Spinal cord (tissue), 10 donors: ENCODE measurements around the gene TTC22. TPM values are rescaled to one million over a fixed set of nuclear protein-coding genes. Genes with fewer than 3 reads are reported as not detected.

Experiments used
- DNase-seq, 6 donors: peaks; one replicate each; pipeline versions ENCODE4 v3.0.0 to v3.0.0-alpha.2; 2013 to 2015; ENCODE audit warnings: low spot score in 6 of 6, low read depth in 4 of 6
- H3K27ac ChIP-seq: one replicate; pipeline ENCODE4 v1.5.1; 2013; ENCODE audit warnings: low read depth, low read length, control low read depth
- H3K27me3 ChIP-seq: one replicate; pipeline ENCODE4 v1.6.1; 2013; ENCODE audit warnings: low read length; ENCODE audit not compliant: control insufficient read depth, insufficient read depth
- H3K36me3 ChIP-seq: one replicate; pipeline ENCODE4 v1.6.1; 2013; ENCODE audit warnings: low read length; ENCODE audit not compliant: control insufficient read depth, insufficient read depth
- H3K4me1 ChIP-seq: one replicate; pipeline ENCODE4 v1.6.1; 2013; ENCODE audit warnings: low read length; ENCODE audit not compliant: control insufficient read depth, insufficient read depth
- H3K4me3 ChIP-seq: one replicate; pipeline ENCODE4 v1.5.1; 2013; ENCODE audit warnings: low read depth, low read length, control low read depth
- H3K9me3 ChIP-seq: one replicate; pipeline ENCODE4 v1.6.1; 2013; ENCODE audit warnings: low read length; ENCODE audit not compliant: control insufficient read depth, insufficient read depth
- WGBS: methylation state at CpG from one replicate; pipeline ENCODE4 v1.1.5; 2013; ENCODE audit warnings: missing lambda C conversion rate; ENCODE audit not compliant: insufficient coverage; 5-methylcytosine and 5-hydroxymethylcytosine counted together
- polyA plus RNA-seq, 2 donors: library from polyadenylated mRNA; unstranded; fragments of 120-200 nt; gene quantifications; one replicate each; pipeline ENCODE4 v1.2.1, GENCODE V29; 2013; ENCODE audit not compliant: insufficient read length in 2 of 2
- total RNA-seq, 2 donors: library from RNA; depleted of rRNA in 1 of 2; stranded (reverse); fragments of 120-200 nt in 1 of 2; fragments of >200 nt in 1 of 2; gene quantifications; one replicate each; pipeline versions ENCODE4 v1.2.3 to v1.2.4, GENCODE V29; 2013 to 2014
- donor health status: healthy.

The TTC22 gene
- total and polyA plus RNA-seq, 4 donors = 0.59 to 2.0 (median 1.3) TPM

DNA sequence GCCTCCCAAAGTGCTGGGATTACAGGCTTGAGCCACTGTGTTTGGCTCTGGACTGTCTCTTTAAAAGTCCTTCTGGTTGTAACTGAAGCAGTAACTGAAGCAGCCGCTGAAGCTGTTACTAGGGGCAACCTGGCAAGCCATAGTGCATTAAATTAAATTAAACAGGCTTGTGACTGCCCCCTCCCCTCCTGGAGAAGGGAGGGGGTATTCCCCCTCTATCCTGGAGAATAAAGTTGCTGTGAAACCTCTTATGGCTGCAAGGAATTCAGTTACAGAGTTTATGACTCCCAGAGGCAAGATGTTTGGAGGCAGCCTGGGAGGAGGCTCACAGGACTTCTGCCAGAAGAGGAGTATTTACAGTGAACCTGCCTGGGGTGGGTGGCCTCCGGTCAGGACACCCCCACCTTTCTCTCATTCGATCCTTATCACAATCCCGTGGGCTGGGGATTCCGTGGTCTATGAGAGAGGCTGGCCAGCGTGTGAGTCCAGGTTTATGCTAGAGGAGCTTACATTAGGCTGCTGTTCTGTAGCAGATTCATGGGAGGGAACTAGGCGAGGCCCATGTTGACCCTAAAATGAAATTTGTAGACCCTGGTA, 8.3 kb downstream of the TTC22 start:
- Histone ChIP-seq H3K4me3 (no peak overlapping the region), H3K36me3 (no peaks in the 10 kb centered on the region), H3K27ac (peak overlapping the region; percentile 22), H3K9me3 (peaks cover 2% of the 10 kb centered on the region), H3K4me1 (peaks cover 36% of the 10 kb centered on the region), H3K27me3 (no peaks in the 10 kb centered on the region)
- DNase-seq = peak; percentile 53 to 97 (median 80)
- WGBS = 27% methylated on average over 3 of the region's 7 CpGs

DNA sequence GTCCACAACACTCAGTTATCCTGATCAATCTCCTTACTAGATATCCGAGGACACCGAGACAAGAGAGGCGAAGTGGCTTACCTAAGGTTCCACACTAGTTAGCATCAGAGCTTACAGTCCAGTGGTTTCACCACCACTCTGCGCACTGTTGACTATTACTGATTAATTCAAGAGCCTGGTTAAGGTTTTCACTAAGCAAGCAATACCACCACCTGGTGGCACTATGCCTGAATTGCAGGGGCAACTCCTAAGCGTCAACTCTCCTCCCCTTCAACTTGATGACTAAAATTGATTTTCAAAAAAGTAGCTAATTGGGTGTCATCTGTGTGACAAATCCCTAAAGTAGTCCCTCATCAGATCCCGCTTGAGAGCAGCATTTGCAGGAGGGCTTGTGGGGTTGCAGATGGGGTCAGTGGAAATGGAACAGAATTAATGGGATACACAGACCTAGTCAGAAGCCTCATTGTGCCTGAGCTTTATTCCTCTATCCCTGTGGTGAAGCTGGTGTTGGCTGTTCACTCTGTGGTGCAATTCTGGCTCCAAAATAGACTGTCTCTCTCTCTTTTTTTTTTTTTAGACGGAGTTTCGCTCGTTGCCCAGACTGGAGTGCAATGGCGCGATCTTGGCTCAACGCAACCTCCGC, 9.1 kb downstream of the TTC22 start:
- WGBS = 84% methylated on average over 7 of the region's 13 CpGs
- DNase-seq = peak in 1 of 6 donors; percentile 50

GRCh38 chr1:54788459-54788858, 12.7 kb downstream of the TTC22 start:
- no peaks in the 10 kb centered on the region for H3K36me3 ChIP-seq
- no peak overlapping the region for H3K4me3 ChIP-seq
- no peak overlapping the region for H3K27ac ChIP-seq
- peaks cover 30% of the 10 kb centered on the region for H3K4me1 ChIP-seq
- no CpG with 5 or more reads among the region's 5 CpGs for WGBS
- peak in 1 of 6 donors; percentile 75 for DNase-seq
- peaks cover 2% of the 10 kb centered on the region for H3K9me3 ChIP-seq
- H3K27me3 ChIP-seq = no peaks in the 10 kb centered on the region

More for the DNA sequence above, 9.1 kb downstream of the TTC22 start:
- H3K4me1 ChIP-seq = peaks cover 39% of the 10 kb centered on the region
- H3K27me3 ChIP-seq = no peaks in the 10 kb centered on the region
- H3K9me3 ChIP-seq = peaks cover 2% of the 10 kb centered on the region
- no peak overlapping the region for H3K27ac ChIP-seq
- no peaks in the 10 kb centered on the region for H3K36me3 ChIP-seq
- H3K4me3 ChIP-seq = no peak overlapping the region

- no peak for DNase-seq
- Histone ChIP-seq H3K27me3 (no peaks in the 10 kb centered on the region), H3K4me3 (no peak overlapping the region), H3K4me1 (peaks cover 23% of the 10 kb centered on the region), H3K9me3 (peaks cover 2% of the 10 kb centered on the region), H3K27ac (no peak overlapping the region), H3K36me3 (no peaks in the 10 kb centered on the region)
- 72% methylated on average over 8 of the region's 11 CpGs for WGBS
These were observed 13.5 kb downstream of the TTC22 start for GRCh38 chr1:54787604-54788003.

DNA sequence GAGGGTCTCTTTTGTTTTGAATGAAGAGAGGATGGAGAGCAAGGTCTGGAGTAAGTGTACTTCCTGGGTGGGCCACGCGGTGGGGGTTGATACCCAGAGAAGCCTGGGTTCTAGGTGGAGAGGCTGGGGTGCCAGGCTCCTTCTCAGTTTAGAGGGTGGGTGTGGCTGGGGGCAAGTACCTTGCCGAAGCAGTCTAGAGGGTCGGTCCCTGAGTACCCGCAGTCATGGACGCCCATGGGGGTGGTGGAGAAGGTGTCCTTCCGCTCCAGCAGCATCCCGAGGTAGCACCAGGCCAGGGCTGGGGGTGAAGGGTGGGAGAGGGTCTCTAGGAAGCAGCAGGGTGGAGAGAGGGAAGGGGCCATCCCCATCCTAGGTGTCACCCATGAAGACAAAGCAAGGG, 14.3 kb downstream of the TTC22 start:
- Histone ChIP-seq H3K27me3 (peaks cover 7% of the 10 kb centered on the region), H3K27ac (no peak overlapping the region), H3K9me3 (no peaks in the 10 kb centered on the region), H3K36me3 (no peaks in the 10 kb centered on the region), H3K4me1 (peaks cover 16% of the 10 kb centered on the region), H3K4me3 (no peak overlapping the region)
- no peak for DNase-seq
- 90% methylated on average over 3 of the region's 8 CpGs for WGBS

DNA sequence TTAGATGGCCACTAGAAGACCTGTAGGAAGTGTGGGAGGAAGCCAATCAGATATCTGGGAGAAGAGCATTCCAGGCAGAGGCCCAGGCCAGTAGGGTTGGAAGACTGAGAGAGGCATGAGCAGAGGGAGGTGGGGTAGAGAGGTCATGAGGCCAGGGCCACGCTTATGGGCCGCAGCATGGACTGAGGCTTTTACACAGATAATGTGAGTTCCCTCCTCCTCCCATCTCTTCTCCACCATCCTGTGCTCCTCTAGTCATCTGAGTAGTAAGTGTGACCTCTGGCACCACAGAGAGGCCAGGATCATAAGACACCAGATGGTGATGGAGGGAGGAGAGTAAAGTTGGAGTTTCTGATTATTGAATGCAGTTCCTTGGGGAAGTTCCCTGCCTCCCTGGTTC, 17.1 kb downstream of the TTC22 start:
- Histone ChIP-seq H3K4me3 (no peak overlapping the region), H3K9me3 (no peaks in the 10 kb centered on the region), H3K36me3 (no peaks in the 10 kb centered on the region), H3K27me3 (peaks cover 10% of the 10 kb centered on the region), H3K27ac (no peak overlapping the region), H3K4me1 (peaks cover 20% of the 10 kb centered on the region)
- no CpG with 5 or more reads among the region's 2 CpGs for WGBS
- no peak for DNase-seq

GRCh38 chr1:54782588-54782987, 18.5 kb downstream of the TTC22 start:
- no peaks in the 10 kb centered on the region for H3K9me3 ChIP-seq
- 82% methylated on average over 1 of the region's 2 CpGs for WGBS
- H3K27me3 ChIP-seq = peaks cover 13% of the 10 kb centered on the region
- no peak overlapping the region for H3K4me3 ChIP-seq
- no peak overlapping the region for H3K27ac ChIP-seq
- DNase-seq = no peak
- no peaks in the 10 kb centered on the region for H3K36me3 ChIP-seq
- peaks cover 8% of the 10 kb centered on the region for H3K4me1 ChIP-seq

DNA sequence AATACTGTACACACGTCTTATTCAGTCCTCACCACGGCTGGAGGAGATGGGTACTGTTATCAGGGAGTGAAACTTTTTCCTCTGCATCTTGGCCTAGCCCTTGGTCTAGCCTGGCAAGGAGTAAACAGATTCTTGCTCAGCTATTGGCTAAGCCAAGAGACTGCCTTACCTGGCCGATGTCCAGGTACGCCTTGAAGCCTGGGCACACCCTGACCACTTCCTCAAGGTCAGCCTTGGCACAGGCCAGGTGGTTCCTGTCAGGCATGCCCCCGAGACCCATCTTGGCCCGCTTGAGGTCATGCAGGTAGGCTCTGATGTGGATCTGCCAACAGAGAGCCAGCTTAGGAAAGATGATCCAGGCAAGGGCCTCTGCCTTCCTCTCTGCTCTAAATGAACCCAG, 19.0 kb downstream of the TTC22 start:
- no peak for DNase-seq
- peaks cover 9% of the 10 kb centered on the region for H3K4me1 ChIP-seq
- no peaks in the 10 kb centered on the region for H3K9me3 ChIP-seq
- H3K27me3 ChIP-seq = peaks cover 13% of the 10 kb centered on the region
- H3K27ac ChIP-seq = no peak overlapping the region
- no peak overlapping the region for H3K4me3 ChIP-seq
- WGBS = 87% methylated on average over 5 of the region's 6 CpGs
- H3K36me3 ChIP-seq = no peaks in the 10 kb centered on the region

GRCh38 chr1:54781023-54781723, 19.9 kb downstream of the TTC22 start:
- H3K27me3 ChIP-seq = peaks cover 13% of the 10 kb centered on the region
- WGBS = 6% methylated on average over 74 of the region's 74 CpGs
- H3K27ac ChIP-seq = no peak overlapping the region
- peaks cover 16% of the 10 kb centered on the region for H3K4me1 ChIP-seq
- no peaks in the 10 kb centered on the region for H3K9me3 ChIP-seq
- peak in 2 of 6 donors; percentile 42 to 63 for DNase-seq
- H3K36me3 ChIP-seq = no peaks in the 10 kb centered on the region
- no peak overlapping the region for H3K4me3 ChIP-seq
